ENCODE results near the gene CELA3A.
A peak's percentile ranks its signal among the peaks of the same experiment; 100 is the strongest.
"Not testable (repeated sequence)": the region's sequence is repeated elsewhere in the genome, so short reads cannot be mapped to it uniquely, and the experiment has no call there.

Gene CELA3A, protein sequence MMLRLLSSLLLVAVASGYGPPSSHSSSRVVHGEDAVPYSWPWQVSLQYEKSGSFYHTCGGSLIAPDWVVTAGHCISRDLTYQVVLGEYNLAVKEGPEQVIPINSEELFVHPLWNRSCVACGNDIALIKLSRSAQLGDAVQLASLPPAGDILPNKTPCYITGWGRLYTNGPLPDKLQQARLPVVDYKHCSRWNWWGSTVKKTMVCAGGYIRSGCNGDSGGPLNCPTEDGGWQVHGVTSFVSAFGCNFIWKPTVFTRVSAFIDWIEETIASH

DNA sequence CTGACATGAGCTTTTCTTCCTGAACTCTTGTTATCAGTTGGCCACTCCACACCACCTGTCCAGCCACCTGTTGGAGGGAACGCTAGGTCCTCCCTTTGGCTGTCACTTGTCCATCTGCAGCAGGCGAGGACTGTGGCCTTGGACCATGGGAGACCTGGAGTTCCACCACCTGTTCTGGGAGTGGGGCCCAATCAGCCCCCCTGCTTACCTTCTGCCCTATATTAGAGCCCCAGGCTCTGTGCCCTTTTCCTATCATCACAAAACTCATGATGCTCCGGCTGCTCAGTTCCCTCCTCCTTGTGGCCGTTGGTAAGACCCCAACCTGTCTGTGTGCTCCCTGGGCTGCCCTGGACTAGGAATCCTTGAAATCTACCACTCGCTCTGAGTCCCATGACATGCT lies at the start of gene CELA3A:
Gene CELA3A (plus strand): TSS at position 249 of the 400 bp plus-strand sequence. CDS start 18 bp downstream, at position 267.
- no peak for DNase-seq

DNA sequence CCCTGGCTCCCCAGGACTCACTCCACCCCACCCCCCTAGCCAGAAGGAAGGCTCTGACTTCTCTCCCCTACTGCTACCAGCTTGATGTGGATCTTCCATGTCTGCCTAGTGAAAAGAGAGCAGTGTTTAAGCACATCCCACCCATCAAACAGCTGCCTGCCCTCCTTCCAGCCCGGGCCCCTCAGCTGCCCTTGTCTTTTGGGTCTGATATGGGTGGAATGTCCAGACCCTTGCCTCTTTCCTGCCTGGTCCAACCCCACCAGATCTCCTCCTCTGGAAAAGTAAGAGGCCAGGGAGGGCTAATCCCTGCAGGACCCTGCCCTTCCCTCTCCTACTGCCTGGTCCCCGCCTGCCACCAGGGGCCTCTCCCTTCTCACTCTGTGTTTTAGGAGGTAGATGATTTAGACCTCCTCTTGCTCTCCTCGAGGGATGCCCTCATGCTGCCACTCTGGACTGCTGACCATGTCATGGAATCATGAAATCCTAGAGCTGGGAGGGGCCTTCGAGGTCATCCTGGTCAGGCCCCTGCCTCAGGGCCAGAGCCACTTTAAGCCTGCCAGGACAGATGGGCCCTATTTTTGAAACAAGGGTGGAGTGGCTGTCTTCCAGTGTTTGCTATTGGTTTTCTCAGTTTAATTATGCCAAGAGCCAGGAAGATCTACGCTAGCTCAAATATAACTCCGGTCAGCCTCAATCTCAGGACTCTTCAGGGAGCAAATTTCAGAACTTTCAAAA lies 48.5 kb upstream of the CELA3A start:
- no peak for DNase-seq

DNA sequence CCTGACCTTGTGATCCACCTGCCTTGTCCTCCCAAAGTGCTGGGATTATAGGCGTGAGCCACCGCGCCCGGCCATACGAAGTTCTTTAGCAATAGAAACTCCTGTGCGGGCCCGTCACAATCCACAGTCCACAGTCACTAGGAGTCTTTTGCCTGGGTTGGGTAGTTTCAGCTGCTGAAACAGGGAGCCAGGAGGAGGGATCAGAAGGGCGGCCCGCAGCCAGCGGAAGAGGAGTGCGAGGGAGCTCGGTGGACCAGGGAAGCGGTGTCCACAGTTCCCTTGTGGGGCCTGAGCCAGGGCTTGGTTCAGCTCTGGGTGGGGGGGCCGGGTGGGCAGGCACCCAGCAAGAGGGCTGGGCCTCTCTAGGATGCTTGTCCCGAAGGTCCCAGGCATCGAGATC lies 46.4 kb upstream of the CELA3A start:
- DNase-seq = no peak

DNA sequence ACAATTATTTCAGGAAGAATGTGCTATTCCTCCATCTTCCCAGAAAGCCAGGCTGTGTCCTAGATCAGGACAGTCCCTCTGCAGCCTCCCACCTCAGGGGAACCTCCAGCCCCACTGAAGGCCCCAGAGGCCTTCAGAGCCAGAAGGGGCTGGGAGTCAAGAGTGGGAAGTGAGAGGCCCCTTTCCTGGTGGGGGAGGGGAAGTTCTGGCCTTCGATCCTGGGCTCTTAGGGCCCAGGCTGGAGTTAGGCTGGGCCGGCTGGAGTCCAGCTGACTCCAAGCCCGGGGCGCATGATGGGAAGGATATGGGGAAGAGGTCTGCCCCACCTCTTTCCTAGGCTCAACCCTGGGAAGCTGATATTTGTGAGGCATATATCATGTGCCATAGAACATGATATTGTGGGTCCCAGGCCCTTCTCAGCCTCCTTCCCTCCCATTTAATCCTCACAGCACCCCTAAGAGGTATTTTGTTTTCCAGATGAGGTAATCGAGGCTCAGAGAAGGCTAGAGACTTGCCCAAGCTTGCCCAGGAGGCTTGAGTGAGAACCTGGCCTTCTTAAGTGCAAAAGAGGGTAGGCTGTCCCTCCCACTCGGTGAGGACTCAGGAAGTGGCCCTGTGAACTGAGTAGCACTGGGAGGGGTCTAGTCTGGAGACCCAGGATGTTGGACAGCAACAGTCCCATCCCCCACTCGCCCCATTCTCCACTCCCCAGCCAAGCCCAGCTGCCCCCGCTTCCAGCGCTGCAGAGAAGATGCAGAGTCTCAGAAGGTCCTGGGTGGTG lies 45.8 kb upstream of the CELA3A start:
- DNase-seq = no peak

DNA sequence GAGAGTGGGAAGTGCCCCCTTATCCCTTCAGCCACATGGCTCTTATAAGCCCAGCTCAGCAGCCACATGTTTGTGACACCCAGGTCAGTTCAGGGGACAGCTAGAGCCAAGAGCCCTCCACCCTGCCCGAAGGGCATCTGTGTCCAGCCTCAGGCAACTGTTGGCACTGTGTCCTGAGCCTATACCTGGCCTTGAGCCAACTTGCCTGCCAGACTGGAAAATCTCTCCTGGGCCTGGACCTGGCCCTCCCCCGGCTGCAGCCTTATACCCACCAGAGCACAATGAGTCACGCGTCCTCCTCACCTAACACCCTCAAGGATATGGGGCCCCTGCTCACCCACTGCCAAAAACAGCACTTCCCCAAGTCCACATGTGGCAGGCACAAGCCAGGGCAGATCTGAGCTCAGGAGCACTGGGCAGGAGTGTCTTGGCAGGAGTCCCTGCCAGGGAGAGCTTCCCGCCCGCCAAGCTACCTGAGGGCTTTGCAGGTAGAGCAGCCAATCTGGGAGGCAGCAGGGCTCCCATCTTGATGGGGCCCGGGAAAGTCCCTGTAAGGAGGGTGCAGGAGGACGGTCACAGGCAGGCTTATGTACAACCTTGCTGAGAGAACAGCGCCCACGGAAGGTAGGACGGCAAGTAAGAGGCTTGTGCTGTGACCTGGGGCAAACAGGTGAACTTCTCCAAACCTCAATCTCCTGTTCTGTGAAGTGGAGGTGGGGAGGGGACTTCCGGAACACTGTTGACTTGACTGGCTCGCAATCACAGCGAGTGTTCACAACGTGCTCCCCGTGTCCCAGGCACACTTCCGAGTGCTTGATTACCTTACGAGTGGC lies 44.5 kb upstream of the CELA3A start:
- DNase-seq = no peak

DNA sequence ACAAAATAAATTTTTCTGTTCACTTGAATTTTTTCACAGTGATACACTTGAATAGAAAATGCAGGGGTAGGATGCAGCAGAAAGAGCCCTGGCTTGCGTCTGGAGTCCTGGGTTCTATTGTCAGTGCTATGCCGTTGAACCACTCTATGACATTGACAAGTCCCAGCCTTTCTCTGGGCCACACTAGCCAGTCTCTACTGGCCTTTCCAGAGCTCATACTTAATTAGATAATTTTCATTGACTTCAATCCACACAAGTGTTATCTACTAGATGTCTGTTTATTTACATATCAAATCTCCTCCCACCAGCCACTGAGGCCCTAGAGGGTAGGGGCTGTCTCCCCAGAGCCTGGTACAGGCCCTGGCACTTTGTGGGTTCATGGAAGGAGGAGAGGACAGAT lies 40.1 kb upstream of the CELA3A start:
- no peak for DNase-seq

DNA sequence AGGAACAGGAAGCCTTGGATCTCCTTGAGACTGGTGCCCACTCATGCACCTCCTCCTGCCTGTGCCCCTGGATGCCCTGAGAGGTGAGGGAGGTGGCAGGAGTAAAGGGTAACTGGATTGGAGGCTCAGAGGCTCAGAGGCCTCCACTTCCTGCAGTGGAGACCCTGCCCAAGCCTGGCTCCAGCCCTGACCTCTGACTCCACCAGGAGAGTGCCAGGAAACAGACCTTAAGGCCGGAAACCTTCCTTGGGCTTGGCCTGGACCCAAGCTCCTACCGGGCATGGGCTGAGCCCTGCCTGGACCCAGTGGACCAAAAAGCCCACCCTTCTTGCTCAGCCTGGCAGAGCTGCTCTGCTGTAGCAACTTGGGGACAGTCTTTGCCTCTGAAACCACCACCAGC lies 39.7 kb upstream of the CELA3A start:
- no peak for DNase-seq

DNA sequence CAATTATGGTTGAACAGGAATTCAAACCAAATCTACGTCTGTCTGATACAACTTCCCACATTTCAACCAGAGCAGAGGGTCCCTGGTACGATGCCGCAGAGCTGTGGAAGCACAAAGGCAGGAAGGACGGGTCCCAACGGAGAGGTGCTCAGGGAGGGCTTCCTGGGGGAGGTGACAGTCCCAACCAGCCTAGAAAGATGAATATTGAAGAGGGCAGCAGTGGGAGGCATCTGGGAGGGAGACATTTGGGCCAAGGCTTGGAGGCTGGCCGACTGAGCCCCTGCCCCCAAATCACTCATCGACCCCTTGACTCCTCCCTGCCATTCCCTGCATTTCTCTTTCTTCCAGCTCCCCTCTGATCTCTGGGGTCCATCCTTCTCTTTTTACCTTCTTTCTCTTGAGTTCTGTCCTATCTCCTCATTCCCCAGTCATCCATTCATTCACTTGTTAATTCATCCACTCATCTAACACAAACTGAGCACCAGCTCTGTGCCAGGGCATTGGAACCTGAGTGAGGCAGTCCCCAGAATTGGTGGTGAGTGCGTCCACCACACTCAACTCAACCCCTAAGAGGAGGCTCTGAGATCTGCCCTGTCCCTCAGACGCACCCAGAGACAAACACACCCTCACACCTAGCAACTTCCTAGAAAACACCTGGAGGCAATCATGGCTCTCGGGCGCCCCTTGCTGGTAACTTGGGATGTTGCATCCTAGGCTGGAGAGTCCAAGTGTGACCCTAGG lies 37.8 kb upstream of the CELA3A start:
- DNase-seq = peak; percentile 67

DNA sequence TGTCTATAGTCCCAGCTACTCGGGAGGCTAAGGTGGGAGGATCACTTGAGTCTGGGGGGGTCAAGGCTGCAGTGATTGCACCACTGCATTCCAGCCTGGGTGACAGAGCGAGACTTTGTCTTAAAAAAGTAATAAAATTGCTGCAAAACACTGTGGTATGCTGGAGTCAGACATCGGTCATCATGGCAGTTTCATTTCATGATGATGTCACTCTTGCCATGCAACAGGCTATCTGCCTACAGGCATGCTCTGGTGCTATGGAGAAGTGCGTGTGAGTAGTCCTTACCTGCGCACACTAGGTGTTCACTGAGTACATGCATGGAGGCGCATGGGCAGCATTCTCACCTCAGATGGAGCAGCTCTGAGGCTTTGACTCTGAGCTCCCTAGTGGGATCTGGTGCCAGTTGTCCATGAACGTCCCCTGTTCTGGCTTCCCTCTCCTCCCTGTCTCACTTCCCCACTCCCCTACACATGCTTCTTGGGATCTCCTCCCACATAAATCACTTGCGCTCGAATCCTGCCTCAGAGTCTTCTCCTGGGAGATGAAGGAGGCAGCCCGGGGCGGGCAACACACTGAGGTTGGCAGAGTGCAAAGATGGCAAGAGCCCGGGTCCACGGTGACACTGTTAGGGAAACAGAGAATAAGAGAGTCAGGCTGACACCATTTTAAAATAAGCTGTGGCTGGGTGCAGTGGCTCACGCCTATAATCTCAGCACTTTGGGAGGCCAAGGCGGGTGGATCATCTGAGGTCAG lies 35.0 kb upstream of the CELA3A start:
- DNase-seq = no peak

DNA sequence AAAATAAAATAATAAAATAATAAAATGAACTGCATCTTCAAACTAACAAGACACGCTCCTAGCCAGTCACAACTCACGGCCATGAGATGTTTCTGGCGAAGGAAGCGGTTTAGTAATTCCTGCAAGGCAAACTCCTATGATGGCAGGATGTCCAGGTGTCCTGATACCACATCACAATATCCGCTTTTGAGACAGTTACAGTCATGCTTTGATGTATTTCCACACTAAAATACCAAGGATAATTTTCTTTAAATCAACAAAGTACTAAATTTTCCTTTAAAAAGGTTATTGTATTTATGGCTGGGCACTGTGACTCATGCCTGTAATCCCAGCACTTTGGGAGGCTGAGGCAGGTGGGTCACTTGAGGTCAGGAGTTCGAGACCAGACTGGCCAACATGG lies 34.2 kb upstream of the CELA3A start:
- DNase-seq = not testable (repeated sequence)

DNA sequence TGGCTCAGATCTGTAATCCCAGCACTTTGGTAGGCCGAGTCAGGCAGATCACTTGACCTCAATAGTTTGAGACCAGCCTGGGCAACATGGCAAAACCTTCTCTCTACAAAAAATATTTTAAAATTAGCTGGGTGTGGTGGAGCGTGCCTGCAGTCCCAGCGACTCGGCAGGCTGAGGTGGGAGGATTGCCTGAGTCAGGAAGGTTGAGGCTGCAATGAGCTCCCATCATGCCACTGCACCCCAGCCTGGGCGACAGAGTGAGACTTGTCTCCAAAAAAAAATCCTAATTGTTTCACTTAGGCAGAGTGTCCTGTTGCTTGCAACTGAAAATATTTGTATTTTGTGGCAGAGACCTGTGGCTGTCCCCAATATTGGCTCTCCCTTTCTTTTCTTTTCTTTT lies 32.4 kb upstream of the CELA3A start:
- DNase-seq = not testable (repeated sequence)

DNA sequence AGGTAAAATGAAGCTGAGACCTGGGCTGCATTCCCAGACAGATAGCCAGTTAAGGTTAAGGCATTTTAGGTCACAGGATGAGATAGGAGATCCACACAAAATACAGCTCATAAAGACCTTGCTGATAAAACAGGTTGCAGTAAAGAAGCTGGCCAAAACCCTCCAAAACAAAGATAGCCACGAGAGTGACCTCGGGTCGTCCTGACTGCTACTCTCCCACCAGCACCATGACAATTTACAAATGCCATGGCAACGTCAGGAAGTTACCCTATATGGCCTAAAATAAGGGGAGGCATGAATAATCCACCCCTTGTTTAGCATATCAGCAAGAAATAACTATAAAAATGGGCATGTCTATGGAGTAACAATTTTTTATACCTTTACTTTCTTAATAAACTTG lies 30.9 kb upstream of the CELA3A start:
- not testable (repeated sequence) for DNase-seq

DNA sequence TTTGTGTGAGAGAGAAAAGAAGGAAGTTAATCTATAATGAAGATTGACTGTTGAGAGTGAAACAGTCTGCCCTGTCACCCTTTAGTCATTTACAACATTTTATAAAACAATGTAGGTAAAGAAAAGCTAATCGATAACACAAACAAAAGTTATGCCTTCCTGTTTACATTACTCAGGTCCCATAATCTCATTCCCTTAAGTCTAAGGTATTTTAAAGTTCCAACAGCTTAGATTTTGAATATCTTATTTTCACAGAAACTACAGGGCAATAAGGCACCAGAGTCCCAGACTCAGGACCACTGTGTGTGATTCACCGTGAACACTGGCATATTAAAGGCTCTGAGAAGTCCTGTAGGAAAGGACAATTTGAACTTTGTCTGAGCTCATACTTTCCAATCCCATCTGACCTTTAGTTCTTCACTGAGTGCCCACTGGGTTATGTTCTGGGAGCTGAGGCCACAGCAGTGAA lies 28.4 kb upstream of the CELA3A start:
- DNase-seq = not testable (repeated sequence)

DNA sequence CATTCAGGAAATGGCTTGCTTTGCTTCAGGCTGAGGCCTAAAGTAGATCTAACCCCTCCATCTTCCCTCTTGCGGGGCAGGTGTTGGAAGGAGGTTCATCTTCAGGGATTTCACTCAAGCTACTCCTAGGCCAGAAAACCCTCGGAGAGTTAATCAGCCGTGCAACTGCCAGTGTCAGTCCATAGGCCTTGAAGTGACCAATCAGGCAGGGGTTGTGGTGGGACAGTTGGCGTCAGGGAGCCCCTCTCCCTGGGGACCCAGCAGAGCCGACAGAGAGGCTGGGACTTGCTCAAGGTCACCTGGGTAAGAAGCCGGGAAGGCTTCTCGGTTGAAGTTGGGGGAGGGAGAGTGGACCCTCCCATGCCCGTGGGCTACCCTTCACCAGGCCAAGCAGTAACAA lies 27.5 kb upstream of the CELA3A start:
- DNase-seq = not testable (repeated sequence)

DNA sequence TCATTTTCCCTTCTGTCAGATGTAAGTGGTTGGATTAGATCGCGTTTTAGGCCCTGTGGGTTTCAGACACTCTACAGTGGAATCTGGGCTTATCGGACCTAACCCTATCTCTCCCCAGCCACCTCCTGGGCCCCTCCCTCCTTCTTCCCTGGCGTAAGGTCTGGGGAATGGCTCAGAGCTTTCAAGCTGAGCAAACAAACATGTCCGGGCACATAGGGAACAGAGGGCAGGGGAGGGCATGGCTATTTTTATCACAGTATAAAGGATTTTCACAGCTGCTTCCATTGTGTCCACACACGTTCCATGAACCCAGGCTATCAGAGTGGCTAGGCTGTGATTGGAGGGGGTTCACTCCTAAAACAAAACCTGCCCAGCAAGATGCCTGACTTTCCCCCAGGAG lies 26.8 kb upstream of the CELA3A start:
- not testable (repeated sequence) for DNase-seq

DNA sequence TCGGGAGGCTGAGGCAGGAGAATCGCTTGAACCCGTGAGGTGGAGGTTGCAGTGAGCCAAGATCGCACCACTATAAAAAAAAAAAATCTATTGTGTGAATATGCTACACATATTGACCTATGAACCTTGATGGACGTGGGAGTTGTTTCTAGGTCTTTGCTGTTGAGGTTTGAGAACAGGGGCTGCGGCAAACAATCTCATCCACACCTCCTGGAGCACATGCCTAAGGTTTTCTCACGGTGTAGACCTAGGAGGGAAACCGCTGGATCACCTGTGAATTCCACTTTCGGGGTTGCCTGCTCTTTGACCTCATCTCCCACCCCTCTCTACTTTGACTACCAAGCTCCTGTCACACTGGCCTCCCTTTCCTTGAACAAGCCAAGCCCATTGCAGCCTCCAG lies 26.2 kb upstream of the CELA3A start:
- DNase-seq = not testable (repeated sequence)

DNA sequence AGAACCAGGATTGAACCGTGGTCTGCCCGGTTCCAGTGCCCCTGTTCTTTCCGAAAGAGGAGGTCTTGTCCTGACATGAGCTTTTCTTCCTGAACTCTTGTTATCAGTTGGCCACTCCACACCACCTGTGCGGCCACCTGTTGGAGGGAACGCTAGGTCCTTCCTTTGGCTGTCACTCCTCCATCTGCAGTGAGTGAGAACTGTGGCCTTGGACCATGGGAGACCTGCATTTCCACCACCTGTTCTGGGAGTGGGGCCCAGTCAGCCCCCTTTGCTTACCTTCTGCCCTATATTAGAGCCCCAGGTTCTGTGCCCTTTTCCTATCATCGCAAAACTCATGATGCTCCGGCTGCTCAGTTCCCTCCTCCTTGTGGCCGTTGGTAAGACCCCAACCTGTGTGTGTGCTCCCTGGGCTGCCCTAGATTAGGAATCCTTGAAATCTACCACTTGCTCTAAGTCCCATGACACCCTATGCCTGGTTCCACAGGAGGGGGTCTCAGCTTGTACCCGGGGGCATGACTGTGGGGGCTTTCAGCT lies 24.7 kb upstream of the CELA3A start, which contains the start of gene CELA3B:
Gene CELA3B (plus strand): TSS at position 320 of the 537 bp plus-strand sequence. CDS start 18 bp downstream, at position 338.
- DNase-seq = not testable (repeated sequence)

DNA sequence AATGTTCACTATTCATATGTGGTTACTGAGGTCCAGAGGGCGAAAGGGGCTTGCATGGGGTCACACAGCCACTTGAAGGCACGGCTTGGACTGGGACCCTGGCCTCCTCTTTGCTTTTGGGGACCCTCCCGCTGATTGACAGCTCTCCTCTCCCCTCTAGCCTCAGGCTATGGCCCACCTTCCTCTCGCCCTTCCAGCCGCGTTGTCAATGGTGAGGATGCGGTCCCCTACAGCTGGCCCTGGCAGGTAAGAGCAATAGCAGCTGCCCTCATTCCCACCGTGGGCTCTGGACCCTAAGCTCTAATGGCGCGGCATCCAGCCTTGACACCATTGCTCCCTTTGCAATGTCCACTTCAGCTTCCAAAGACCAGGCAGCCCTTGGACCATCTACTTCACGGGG lies 23.2 kb upstream of the CELA3A start:
- DNase-seq = not testable (repeated sequence)

DNA sequence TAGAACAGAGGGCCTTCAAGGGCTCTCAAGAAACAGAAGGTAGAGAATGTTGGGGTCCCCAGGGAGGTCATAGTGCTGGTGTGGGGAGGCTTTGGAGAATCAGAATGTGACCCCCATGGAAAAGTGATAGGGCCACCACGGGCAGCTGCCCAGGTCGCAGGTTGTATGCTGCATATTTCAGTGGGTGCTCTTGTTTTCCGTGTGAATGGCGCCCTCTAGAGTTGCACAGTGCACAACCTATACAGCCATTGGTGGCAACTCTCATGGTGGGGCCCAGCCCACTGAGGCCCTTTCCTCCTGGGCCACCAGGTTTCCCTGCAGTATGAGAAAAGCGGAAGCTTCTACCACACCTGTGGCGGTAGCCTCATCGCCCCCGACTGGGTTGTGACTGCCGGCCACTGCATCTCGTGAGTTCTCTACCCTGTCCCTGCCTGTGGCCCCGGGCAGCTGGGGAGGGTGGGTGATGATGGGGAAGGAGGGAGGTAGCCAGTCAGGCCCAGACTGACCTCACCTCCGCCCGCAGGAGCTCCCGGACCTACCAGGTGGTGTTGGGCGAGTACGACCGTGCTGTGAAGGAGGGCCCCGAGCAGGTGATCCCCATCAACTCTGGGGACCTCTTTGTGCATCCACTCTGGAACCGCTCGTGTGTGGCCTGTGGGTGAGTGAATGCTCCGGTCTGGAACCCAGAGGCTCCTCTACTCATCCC lies 20.8 kb upstream of the CELA3A start:
- not testable (repeated sequence) for DNase-seq

DNA sequence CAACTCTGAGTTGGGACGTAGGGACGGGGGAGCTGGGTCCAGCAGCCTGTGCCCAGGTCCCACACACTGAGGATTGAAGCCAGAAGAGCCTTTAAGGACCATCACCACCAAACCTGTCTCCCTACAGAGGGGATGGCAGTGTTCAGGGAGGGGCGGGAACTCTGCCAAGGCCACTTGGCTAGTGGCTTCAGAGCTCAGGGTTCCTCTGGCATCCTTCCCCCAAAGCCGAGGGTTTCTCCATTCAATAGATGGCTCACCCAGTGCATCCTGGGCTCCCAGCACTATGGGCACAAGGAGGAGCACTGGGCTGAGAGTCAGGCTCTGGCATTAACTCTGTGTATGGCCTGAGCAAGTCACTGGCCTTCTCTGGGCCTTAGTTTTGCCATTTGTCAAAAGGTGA lies 20.2 kb upstream of the CELA3A start:
- not testable (repeated sequence) for DNase-seq
